ENCODE data around the gene MRPS25. TPM values are rescaled to one million over a fixed set of nuclear protein-coding genes. Genes with fewer than 3 reads are reported as not detected.

Gene MRPS25
- total RNA-seq, 4 donors from 2014 or later: 63.3 to 91.6 (median 79.8) TPM

DNA sequence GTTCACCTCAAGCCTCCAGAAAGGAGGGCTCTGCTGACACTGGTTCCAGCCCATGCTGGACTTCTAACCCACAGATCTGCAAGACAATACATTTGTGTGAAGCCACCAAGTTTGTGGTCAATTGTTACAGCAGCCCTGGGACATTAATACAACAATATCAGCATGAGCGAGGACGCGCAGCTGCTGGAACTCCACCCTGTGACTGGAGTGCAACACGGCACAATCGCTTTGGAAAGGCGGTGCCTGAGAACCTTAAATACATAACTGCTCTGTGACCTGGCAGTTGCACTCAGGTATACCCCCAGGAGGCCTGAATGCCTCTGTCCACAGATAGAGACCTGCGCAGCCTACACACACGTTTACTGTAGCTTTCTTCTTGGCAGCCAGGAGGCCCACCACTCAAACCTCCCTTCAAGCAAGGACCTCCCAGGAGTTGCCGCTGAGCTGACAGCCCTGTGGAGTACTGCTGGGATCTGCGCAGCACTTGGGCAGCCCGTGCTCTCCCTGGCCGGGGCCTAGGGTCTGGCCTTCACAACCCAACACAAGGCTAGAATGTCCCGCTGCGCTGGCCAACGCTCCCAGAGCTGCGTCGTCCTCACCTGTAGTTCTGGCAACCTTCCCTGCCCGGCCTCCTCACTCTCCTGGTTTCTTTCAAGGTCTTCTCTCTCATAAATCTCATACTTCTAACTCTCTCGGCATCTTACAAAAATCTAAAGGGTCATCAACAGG is 8.3 kb downstream of the MRPS25 start:
- Histone ChIP-seq H3K4me1 (no peaks in the 10 kb centered on the region), H3K27ac (no peak overlapping the region), H3K4me3 (replicated peaks in 1 of 3) (no peak overlapping the region), H3K9me3 (no peaks in the 10 kb centered on the region), H3K36me3 (peaks cover 31 to 39% of the 10 kb centered on the region in 2 donors), H3K27me3 (no peaks in the 10 kb centered on the region)
- no peak for TF ChIP-seq POLR2A (IDR thresholded peaks at IDR 0.05)
- TF ChIP-seq, protein P1, sequence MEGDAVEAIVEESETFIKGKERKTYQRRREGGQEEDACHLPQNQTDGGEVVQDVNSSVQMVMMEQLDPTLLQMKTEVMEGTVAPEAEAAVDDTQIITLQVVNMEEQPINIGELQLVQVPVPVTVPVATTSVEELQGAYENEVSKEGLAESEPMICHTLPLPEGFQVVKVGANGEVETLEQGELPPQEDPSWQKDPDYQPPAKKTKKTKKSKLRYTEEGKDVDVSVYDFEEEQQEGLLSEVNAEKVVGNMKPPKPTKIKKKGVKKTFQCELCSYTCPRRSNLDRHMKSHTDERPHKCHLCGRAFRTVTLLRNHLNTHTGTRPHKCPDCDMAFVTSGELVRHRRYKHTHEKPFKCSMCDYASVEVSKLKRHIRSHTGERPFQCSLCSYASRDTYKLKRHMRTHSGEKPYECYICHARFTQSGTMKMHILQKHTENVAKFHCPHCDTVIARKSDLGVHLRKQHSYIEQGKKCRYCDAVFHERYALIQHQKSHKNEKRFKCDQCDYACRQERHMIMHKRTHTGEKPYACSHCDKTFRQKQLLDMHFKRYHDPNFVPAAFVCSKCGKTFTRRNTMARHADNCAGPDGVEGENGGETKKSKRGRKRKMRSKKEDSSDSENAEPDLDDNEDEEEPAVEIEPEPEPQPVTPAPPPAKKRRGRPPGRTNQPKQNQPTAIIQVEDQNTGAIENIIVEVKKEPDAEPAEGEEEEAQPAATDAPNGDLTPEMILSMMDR (IDR thresholded peaks at IDR 0.05): no peak
- no peak for DNase-seq
- intact Hi-C loops (cut with DNase I): loop anchor here (10.0 kb wide), 1 partner anchor 132 kb away; no protein-coding TSS in a partner anchor
- WGBS, 2 donors: 97% methylated on average over 19 of the region's 19 CpGs

DNA sequence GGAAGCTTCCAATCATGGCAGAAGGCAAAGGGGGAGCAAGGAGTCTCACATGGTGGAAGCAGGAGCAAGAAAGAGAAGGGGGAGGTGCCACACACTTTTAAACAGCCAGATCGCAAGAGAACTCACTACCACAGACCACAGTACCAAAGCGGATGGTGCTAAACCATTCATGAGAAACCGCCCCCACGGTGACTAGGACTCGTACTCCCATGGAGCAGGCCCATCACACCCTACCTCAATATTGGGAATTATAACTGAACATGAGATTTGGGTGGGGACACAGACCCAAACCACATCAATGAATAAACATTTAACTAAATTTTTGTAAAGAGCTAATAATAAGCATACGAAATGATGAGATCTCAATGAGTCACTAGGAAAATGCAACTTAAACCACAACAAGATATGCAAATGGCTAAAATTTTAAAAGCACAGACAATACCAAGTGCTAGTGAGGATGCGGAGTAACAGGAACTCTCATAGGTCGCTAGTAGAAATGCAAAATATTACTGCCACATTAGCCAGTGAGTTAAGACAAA is 10.0 kb downstream of the MRPS25 start:
- no peaks in the 10 kb centered on the region for H3K27me3 ChIP-seq
- no peak overlapping the region for H3K4me3 ChIP-seq (replicated peaks in 1 of 3)
- DNase-seq: no peak
- no peak overlapping the region for H3K27ac ChIP-seq
- peaks cover 31 to 42% of the 10 kb centered on the region in 2 donors for H3K36me3 ChIP-seq
- 93 to 95% methylated on average over 8 of the region's 8 CpGs for WGBS, 2 donors
- TF ChIP-seq, protein P1 (IDR thresholded peaks at IDR 0.05): no peak
- TF ChIP-seq POLR2A (IDR thresholded peaks at IDR 0.05): no peak
- no peaks in the 10 kb centered on the region for H3K4me1 ChIP-seq
- H3K9me3 ChIP-seq: no peaks in the 10 kb centered on the region
- intact Hi-C loops (cut with DNase I): loop anchor here (10.0 kb wide), 1 partner anchor 130 kb away; no protein-coding TSS in a partner anchor

DNA sequence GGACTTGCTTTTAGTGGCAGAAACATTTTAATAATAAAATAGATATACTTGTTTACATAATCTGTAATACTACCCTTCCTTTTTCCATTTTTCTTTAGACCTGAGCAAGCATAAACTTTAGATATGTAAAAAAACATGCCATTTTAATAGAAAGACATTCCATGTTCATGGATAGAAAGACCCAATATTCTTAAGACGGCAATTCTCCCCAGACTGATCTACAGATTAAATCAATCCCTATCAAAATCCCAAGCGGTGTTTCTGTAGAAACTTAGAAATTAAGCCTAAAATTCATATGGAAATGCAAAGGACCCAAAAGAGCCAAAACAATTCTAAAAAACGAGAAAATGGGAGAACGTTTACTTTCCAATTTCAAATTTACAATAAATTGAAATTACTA is 11.6 kb downstream of the MRPS25 start:
- no peak for TF ChIP-seq POLR2A (IDR thresholded peaks at IDR 0.05)
- TF ChIP-seq, protein P1 (IDR thresholded peaks at IDR 0.05): no peak
- no peak for DNase-seq
- intact Hi-C loops (cut with DNase I): loop anchor here (10.0 kb wide), 1 partner anchor 129 kb away; no protein-coding TSS in a partner anchor
- no peaks in the 10 kb centered on the region for H3K27me3 ChIP-seq
- H3K4me1 ChIP-seq: no peaks in the 10 kb centered on the region
- WGBS, 2 donors: 97% methylated on average over 4 of the region's 4 CpGs
- H3K9me3 ChIP-seq: no peaks in the 10 kb centered on the region
- H3K27ac ChIP-seq: no peak overlapping the region
- H3K36me3 ChIP-seq: peaks cover 37 to 47% of the 10 kb centered on the region in 2 donors
- no peak overlapping the region for H3K4me3 ChIP-seq (replicated peaks in 1 of 3)

DNA sequence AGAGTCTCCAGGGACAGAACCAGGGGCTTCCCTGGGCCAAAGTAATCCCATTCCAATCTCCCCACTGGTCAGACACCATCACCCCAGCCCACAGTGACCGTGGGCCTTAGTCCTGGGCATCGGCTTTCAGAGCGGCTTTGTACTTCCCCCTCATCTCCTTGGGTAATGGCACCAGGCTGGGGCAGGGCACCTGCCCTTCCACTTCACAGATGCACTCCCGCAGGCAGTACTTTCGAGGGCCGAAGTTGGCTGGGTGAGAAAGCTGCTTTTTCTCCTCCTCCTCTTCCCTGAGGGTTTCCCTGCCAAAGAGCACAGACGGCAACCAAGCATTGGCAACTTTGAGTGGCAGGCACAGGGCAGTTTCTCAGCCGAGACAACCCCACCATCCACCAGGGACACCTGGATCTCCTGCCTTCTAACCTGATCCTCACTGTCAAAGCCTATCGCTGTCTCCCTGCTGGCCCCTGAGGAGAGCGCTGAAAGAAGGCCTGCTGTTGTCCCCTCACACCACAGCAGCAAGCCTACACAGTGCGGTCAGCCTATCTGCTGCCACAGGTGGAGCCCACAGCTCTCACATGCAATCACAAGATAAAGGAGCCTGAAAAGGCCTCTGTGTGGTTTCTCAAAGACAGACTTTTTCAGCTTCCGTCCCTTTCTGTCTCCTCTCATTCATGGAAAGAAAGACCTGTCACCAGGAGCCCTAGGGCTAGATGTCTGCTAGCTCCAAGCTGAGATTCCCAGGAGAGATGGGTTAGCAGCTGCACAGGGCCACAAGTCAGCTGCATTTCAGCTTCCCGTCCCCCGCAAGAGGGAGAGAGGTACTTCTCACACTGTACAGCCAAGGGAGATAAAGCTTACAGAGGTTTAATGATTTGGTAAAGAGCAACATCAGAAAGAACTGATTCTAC is 12.5 kb downstream of the MRPS25 start:
- no peaks in the 10 kb centered on the region for H3K4me1 ChIP-seq
- 89 to 95% methylated on average over 13 to 14 of the region's 14 CpGs for WGBS, 2 donors
- H3K27ac ChIP-seq: no peak overlapping the region
- no peak overlapping the region for H3K4me3 ChIP-seq (replicated peaks in 1 of 3)
- H3K27me3 ChIP-seq: no peaks in the 10 kb centered on the region
- TF ChIP-seq POLR2A (IDR thresholded peaks at IDR 0.05): no peak
- TF ChIP-seq, protein P1 (IDR thresholded peaks at IDR 0.05): no peak
- DNase-seq: no peak
- intact Hi-C loops (cut with DNase I): loop anchor here (10.0 kb wide), 1 partner anchor 128 kb away; no protein-coding TSS in a partner anchor
- H3K36me3 ChIP-seq: peaks cover 38 to 47% of the 10 kb centered on the region in 2 donors
- H3K9me3 ChIP-seq: no peaks in the 10 kb centered on the region

Data from thyroid gland (tissue), 4 donors.